Raji (cell line): Measurements from ENCODE around the gene PSMA5.

Source experiments
- POLR2A ChIP-seq: IDR thresholded peaks from 2 replicates; pipeline ENCODE4 v1.6.1; 2011; ENCODE audit warnings: low read depth, low read length, control low read depth; ENCODE audit not compliant: insufficient read depth

Gene PSMA5

DNA sequence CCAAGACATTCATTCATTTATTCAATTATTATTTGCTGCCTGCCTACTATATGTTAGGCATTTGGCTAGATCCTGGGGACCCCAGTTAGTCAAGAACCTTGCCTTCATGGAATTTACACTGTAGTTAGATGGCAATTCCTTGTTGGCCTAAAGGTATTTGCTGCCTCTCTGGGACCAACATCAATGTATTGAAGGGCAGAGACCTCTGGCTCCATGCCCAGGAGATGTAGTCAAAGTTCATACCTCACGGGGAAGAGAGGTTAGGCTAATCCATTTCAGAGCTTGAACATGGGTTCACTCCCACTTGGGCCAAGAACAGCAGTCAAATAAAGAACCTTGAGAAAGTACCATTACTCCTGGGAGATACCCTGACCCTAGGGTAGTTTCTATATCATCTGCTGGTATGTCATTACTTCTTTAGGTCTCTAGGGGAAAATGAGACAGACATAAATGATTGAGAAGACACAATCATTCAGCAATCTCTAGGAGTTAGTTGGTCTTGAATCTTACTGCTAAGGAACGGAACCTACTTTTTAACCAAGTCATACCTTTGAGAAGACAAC lies 60.5 kb downstream of the PSMA5 start:
- no peak for TF ChIP-seq POLR2A

- no peak for TF ChIP-seq POLR2A
Observed at GRCh38 chr1:109361649-109362048, 64.6 kb downstream of the PSMA5 start.

DNA sequence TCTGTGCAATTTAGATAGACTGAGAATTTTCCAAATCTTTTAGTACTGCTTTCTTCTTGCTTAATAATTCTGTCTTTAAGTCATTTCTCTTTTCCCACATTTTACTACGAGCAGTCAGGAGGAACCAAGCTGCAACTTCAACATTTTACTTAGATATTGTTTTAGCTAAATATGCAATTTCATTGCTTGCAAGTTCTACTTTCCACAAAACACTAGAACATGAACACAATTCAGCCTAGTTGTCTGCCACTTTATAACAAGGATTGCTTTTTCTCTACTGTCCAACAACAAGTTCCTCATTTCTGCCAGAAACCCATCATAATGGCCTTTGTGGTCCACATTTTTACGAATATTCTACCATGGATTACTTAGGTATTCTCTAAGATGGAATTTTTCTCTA lies 65.2 kb downstream of the PSMA5 start:
- TF ChIP-seq POLR2A: no peak

- no peak for TF ChIP-seq POLR2A
Observed at GRCh38 chr1:109357616-109358015, 68.6 kb downstream of the PSMA5 start.

DNA sequence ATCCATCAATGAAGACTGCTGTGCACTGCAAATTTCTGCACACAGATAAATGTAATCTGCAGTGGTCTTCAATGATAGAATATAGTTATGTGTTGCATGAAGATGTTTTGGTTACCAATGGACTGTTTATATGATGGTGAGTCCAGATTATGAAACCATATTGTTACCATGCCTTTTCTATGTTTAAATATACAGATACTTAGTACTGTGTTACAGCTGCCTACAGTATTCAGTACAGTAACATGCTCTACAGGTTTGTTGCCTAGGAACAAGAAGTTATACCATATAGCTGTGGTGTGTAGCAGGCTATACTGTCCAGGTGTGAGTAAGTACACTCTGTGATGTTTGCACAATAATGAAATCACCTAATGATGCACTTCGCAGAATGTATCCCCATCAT lies 69.3 kb downstream of the PSMA5 start:
- no peak for TF ChIP-seq POLR2A

DNA sequence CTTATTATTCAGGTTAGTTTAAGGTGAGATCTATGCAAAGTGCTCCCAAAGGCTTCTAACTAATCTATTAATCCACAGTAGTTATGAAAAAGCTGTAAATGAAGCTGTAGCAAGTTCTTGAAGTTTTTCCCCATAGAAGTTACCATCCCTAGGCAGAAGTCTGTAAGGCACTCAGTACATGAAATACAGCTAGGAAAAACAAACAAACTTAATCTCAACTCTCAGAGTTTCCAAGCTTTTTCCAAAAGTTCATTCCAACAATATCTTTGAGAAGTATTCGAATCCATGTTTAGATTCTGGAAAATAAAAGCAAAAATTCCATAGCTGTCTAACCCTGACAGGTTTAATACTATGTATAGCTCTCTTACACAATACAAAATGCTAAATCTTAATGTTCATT lies 69.7 kb downstream of the PSMA5 start:
- no peak for TF ChIP-seq POLR2A

DNA sequence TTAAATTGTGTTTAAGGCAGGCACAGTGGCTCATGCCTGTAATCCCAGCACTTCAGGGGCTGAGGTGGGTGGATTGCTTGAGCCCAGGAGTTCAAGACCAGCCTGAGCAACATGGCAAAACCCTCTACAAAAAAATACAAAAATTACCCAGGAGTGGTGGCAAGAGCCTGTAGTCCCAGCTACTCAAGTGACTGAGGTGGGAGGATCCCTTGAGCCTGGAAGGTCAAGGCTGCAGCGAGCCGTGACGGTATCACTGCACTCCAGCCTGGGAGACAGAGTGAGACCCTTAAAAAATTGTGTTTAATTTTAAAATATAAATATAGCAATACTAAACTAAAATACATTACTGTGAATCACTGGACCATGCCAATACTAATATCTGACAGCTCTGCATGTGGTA lies 71.3 kb downstream of the PSMA5 start:
- TF ChIP-seq POLR2A: no peak

- no peak for TF ChIP-seq POLR2A
Observed at GRCh38 chr1:109351457-109351856, 74.8 kb downstream of the PSMA5 start.

DNA sequence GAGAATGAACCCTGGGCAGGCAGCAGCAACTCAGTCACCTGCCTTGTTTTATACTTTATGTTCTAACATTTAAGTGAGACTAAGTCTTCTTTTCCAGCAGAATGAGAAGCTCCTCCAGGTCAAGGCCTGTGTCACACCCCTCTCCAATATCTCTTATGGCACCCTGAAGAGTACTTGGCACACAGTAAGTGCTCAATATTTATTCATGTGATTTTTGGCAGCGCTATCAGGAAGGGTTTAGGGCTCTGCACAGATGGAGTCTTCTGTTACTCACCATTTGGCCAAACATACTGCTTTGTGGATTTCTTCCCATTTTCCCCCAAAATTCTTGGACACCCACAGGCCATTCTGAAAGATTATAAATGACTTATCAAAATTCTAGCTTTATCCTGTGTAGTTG lies 75.6 kb downstream of the PSMA5 start:
- no peak for TF ChIP-seq POLR2A

DNA sequence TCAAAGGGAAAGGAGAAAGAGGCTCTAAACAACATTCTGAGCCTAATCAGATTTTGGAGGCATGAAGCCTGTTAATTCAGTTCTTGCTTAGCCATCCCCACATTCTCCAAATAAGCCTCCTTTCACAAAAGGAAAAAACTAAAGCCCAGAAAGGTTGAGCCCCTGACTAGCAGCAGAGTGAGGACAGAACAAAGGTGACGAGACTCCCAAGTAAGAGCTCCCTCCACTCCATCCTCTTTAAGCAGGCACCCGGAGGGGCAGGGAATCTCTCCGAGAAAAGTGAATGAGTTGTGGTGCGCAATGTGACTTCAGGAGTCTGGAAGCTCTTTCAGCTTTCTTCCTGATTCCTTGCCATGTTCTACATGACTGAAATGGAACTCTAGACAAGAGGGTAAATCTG lies 76.1 kb downstream of the PSMA5 start:
- TF ChIP-seq POLR2A: no peak
